Keratinocyte (primary cell): ENCODE data around the gene FAM237B. TPM values are rescaled to one million over a fixed set of nuclear protein-coding genes. Genes with fewer than 3 reads are reported as not detected.

ENCODE experiments used
- DNase-seq: peaks from one replicate; pipeline ENCODE4 v3.0.0-alpha.2; 2011; ENCODE audit warnings: low read depth, missing footprints, low spot score
- FAIRE-seq: peaks from 2 replicates; lab custom pipeline; 2011; peaks lifted over from hg19 to GRCh38; lab: Jason Lieb, UNC
- H2AFZ ChIP-seq: 2 replicates; pipeline ENCODE4 v1.6.0; 2012; ENCODE audit warnings: low read length, control low read depth, inconsistent platforms; ENCODE audit not compliant: control insufficient read depth
- H3K27ac ChIP-seq: 2 replicates; pipeline ENCODE4 v1.5.1; 2011; ENCODE audit warnings: low read length; ENCODE audit not compliant: control insufficient read depth, insufficient read depth
- H3K27me3 ChIP-seq: 3 replicates; pipeline ENCODE4 v1.6.0; 2011; ENCODE audit warnings: low read length; ENCODE audit not compliant: control insufficient read depth, insufficient read depth; ENCODE audit errors: extremely low read depth
- H3K36me3 ChIP-seq, 2 experiments: 2 replicates in 1 of 2; 3 replicates in 1 of 2; pipeline ENCODE4 v1.5.1; 2011; ENCODE audit warnings: low read length in 2 of 2, mild to moderate bottlenecking in 1 of 2; ENCODE audit not compliant: control insufficient read depth in 2 of 2, insufficient read depth in 2 of 2; ENCODE audit errors: extremely low read depth in 1 of 2
- H3K4me1 ChIP-seq: 3 replicates; pipeline ENCODE4 v1.5.1; 2011; ENCODE audit warnings: low read length; ENCODE audit not compliant: control insufficient read depth, insufficient read depth; ENCODE audit errors: extremely low read depth
- H3K4me2 ChIP-seq: 3 replicates; pipeline ENCODE4 v1.6.0; 2011; ENCODE audit warnings: low read depth, low read length; ENCODE audit not compliant: control insufficient read depth, insufficient read depth; ENCODE audit errors: extremely low read depth
- H3K4me3 ChIP-seq, 3 experiments: fragments of 200-600 bp in 1 of 3; sonication (generic) in 1 of 3; 2 replicates in 2 of 3; 3 replicates in 1 of 3; pipeline ENCODE4 v1.5.1; 2011 to 2016; ENCODE audit warnings: low read length in 3 of 3, mild to moderate bottlenecking in 3 of 3, control low read depth in 2 of 3, inconsistent platforms in 1 of 3, low read depth in 1 of 3, mixed read lengths in 1 of 3, mixed run types in 1 of 3, moderate library complexity in 1 of 3; ENCODE audit not compliant: control insufficient read depth in 2 of 3, insufficient read depth in 2 of 3; ENCODE audit errors: extremely low read depth in 1 of 3
- H3K79me2 ChIP-seq: 2 replicates; pipeline ENCODE4 v1.6.0; 2012; ENCODE audit warnings: low read length; ENCODE audit not compliant: control insufficient read depth, insufficient read depth
- H3K9ac ChIP-seq: 3 replicates; pipeline ENCODE4 v1.6.0; 2011; ENCODE audit warnings: low read length; ENCODE audit not compliant: control insufficient read depth, insufficient read depth; ENCODE audit errors: extremely low read depth
- H3K9me1 ChIP-seq: 3 replicates; pipeline ENCODE4 v1.6.0; 2011; ENCODE audit warnings: low read length; ENCODE audit not compliant: control insufficient read depth, insufficient read depth; ENCODE audit errors: extremely low read depth
- H3K9me3 ChIP-seq: 2 replicates; pipeline ENCODE4 v1.5.1; 2012; ENCODE audit warnings: low read depth, low read length; ENCODE audit not compliant: control insufficient read depth
- H4K20me1 ChIP-seq: 3 replicates; pipeline ENCODE4 v1.6.0; 2011; ENCODE audit warnings: low read length; ENCODE audit not compliant: control insufficient read depth, insufficient read depth; ENCODE audit errors: extremely low read depth
- CTCF ChIP-seq, 3 experiments: IDR thresholded peaks in 1 of 3; conservative IDR thresholded peaks in 1 of 3; optimal IDR thresholded peaks in 1 of 3; 2 replicates in 2 of 3; 3 replicates in 1 of 3; pipeline versions ENCODE3 to v1.5.1; 2011; ENCODE audit warnings: low read length in 3 of 3, mild to moderate bottlenecking in 3 of 3, moderate library complexity in 2 of 3, control low read depth in 1 of 3, inconsistent platforms in 1 of 3; ENCODE audit not compliant: insufficient read depth in 2 of 3; ENCODE audit errors: extremely low read depth in 1 of 3
- EZH2 ChIP-seq: IDR thresholded peaks from one replicate; pipeline ENCODE4 v1.6.1; 2012; ENCODE audit warnings: inconsistent platforms, mild to moderate bottlenecking, low read length, moderate library complexity
- dilution Hi-C: fragments of 300-500 bp; cut with MboI; formaldehyde crosslinking; loops from one replicate; pipeline ENCODE4 v1.7.0; 2020; ENCODE audit warnings: low sequenced_read_pairs; ENCODE audit not compliant: extremely low pct_ligation_motif_present
- polyA plus RNA-seq, 5 experiments: library from polyadenylated mRNA; depleted of rRNA in 3 of 5; stranded (reverse) in 3 of 5; stranded (forward) in 1 of 5; unstranded in 1 of 5; fragments of >200 nt; gene quantifications; 1 replicate in 1 of 5; 2 replicates in 3 of 5; 3 replicates in 1 of 5; pipeline versions ENCODE4 v1.2.1 to v1.2.3, GENCODE V29; 2011 to 2012; ENCODE audit warnings: missing spikeins in 2 of 5, low read depth in 1 of 5, low replicate concordance in 1 of 5

Gene FAM237B
- polyA plus RNA-seq, 1 donor (not counting 4 experiments of a cell fraction or from before 2014, with no cell fraction given): not detected

- Histone ChIP-seq H2AFZ (no peak overlapping the region), H3K79me2 (no peaks in the 10 kb centered on the region), H3K4me3 (no peak overlapping the region), H3K27me3 (no peaks in the 10 kb centered on the region), H3K4me1 (no peaks in the 10 kb centered on the region), H3K9ac (no peak overlapping the region), H3K36me3 (no peaks in the 10 kb centered on the region), H3K27ac (no peak overlapping the region), H3K9me1 (no peaks in the 10 kb centered on the region), H3K9me3 (no peaks in the 10 kb centered on the region), H3K4me2 (no peak overlapping the region), H4K20me1 (no peaks in the 10 kb centered on the region)
- no peak for TF ChIP-seq CTCF (optimal IDR thresholded peaks at IDR 0.05 in 1 of 3, IDR thresholded peaks at IDR 0.05 in 1 of 3, conservative IDR thresholded peaks at IDR 0.05 in 1 of 3; ENCODE audit: extremely low read depth in 1 of 3, insufficient read depth in 2 of 3, low read length in 3 of 3)
- no peak for TF ChIP-seq EZH2
- dilution Hi-C loops: no loop called here
- no peak for DNase-seq
- FAIRE-seq: no peak
Observed at GRCh38 chr7:90274161-90274560, 46.9 kb downstream of the FAM237B start.

- H3K79me2 ChIP-seq: no peaks in the 10 kb centered on the region
- no peaks in the 10 kb centered on the region for H3K36me3 ChIP-seq
- H3K9me3 ChIP-seq: no peaks in the 10 kb centered on the region
- H4K20me1 ChIP-seq: no peaks in the 10 kb centered on the region
- FAIRE-seq (no peak), DNase-seq (no peak)
- dilution Hi-C loops: no loop called here
- no peak overlapping the region for H3K4me2 ChIP-seq
- no peak overlapping the region for H3K27ac ChIP-seq
- no peaks in the 10 kb centered on the region for H3K27me3 ChIP-seq
- no peak overlapping the region for H2AFZ ChIP-seq
- TF ChIP-seq EZH2: no peak
- TF ChIP-seq CTCF (optimal IDR thresholded peaks at IDR 0.05 in 1 of 3, IDR thresholded peaks at IDR 0.05 in 1 of 3, conservative IDR thresholded peaks at IDR 0.05 in 1 of 3; ENCODE audit: extremely low read depth in 1 of 3, insufficient read depth in 2 of 3, low read length in 3 of 3): no peak
- no peaks in the 10 kb centered on the region for H3K9me1 ChIP-seq
- no peak overlapping the region for H3K9ac ChIP-seq
- no peak overlapping the region for H3K4me3 ChIP-seq
- no peaks in the 10 kb centered on the region for H3K4me1 ChIP-seq
Observed at GRCh38 chr7:90272242-90272641, 48.9 kb downstream of the FAM237B start.
